HEK293T (cell line): Measurements from ENCODE around the gene LNX2.

ENCODE experiments used
- CTCF ChIA-PET: fragments of 350-600 bp; formaldehyde crosslinking; extraction: SDS; loops from one replicate; lab custom pipeline; 2021; ENCODE audit warnings: antibody characterized with exemption, inconsistent platforms; lab: Yijun Ruan, JAX
- POLR2A ChIA-PET: fragments of 350-600 bp; formaldehyde crosslinking; extraction: SDS; loops from one replicate; lab custom pipeline; 2020; ENCODE audit warnings: antibody characterized with exemption, inconsistent platforms; lab: Yijun Ruan, JAX
- DNase-seq: peaks from one replicate; pipeline ENCODE4 v3.0.0; 2012; ENCODE audit warnings: mixed read lengths; ENCODE audit errors: extremely low spot score
- ARNT ChIP-seq: fragments of 450-650 bp; IDR thresholded peaks from 2 replicates; pipeline ENCODE4 v1.6.1; 2017; ENCODE audit warnings: mild to moderate bottlenecking
- BHLHE40 ChIP-seq: fragments of 450-650 bp; IDR thresholded peaks from 2 replicates; pipeline ENCODE4 v1.6.1; 2016; ENCODE audit warnings: mild to moderate bottlenecking, moderate library complexity, borderline replicate concordance
- CTBP1 ChIP-seq: fragments of 450-650 bp; IDR thresholded peaks from 2 replicates; pipeline ENCODE4 v1.6.1; 2016; ENCODE audit warnings: borderline replicate concordance
- ELF4 ChIP-seq: fragments of 450-650 bp; IDR thresholded peaks from 2 replicates; pipeline ENCODE4 v1.6.1; 2017; ENCODE audit warnings: antibody characterized with exemption
- FOXA1 ChIP-seq: fragments of 450-650 bp; IDR thresholded peaks from 2 replicates; pipeline ENCODE4 v1.6.1; 2016; ENCODE audit warnings: mild to moderate bottlenecking
- FOXK2 ChIP-seq: fragments of 450-650 bp; IDR thresholded peaks from 2 replicates; pipeline ENCODE4 v1.6.1; 2016; ENCODE audit warnings: mild to moderate bottlenecking
- FOXM1 ChIP-seq: fragments of 450-650 bp; IDR thresholded peaks from 2 replicates; pipeline ENCODE4 v1.6.1; 2017; ENCODE audit warnings: mild to moderate bottlenecking, borderline replicate concordance
- HDGF ChIP-seq: fragments of 450-650 bp; IDR thresholded peaks from 2 replicates; pipeline ENCODE4 v1.6.1; 2017; ENCODE audit warnings: antibody characterized with exemption, borderline replicate concordance
- L3MBTL2 ChIP-seq: fragments of 450-650 bp; conservative IDR thresholded peaks from 2 replicates; pipeline ENCODE4 v1.6.1; 2016; ENCODE audit warnings: mild to moderate bottlenecking
- LEF1 ChIP-seq: fragments of 450-650 bp; IDR thresholded peaks from 2 replicates; pipeline ENCODE4 v1.6.1; 2017; ENCODE audit warnings: mild to moderate bottlenecking, borderline replicate concordance
- NFRKB ChIP-seq: fragments of 450-650 bp; IDR thresholded peaks from 2 replicates; pipeline ENCODE4 v1.6.1; 2016; ENCODE audit warnings: mild to moderate bottlenecking, moderate library complexity
- SP1 ChIP-seq: fragments of 450-650 bp; IDR thresholded peaks from 2 replicates; pipeline ENCODE4 v1.6.1; 2017
- SUZ12 ChIP-seq: fragments of 450-650 bp; IDR thresholded peaks from 2 replicates; pipeline ENCODE4 v1.6.1; 2016; ENCODE audit warnings: mild to moderate bottlenecking
- TARDBP ChIP-seq: fragments of 450-650 bp; IDR thresholded peaks from 2 replicates; pipeline ENCODE4 v1.6.1; 2016
- ZNF384 ChIP-seq: fragments of 450-650 bp; IDR thresholded peaks from 2 replicates; pipeline ENCODE4 v1.6.1; 2016
- TF ChIP-seq, protein P1 (sequence below): fragments of 450-650 bp; IDR thresholded peaks from 2 replicates; pipeline ENCODE4 v1.6.1; 2016

Gene LNX2

DNA sequence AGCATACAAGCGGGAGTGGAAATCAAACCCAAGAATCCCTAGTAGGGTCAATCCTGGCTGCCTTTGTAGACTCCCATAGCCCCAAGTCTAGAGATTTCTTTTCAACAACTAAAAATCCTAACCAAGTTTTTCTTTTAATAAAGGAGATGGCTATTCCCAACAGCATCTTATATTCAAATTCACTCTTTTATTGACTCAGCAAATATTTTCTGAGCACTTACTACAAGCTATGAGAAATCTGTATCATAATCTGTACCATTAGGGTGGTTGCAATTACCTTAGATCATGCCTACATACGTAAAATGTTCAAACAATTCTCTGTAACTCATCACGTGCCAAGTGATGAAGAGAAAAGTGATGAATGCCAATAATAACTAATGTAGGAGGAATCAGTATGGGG lies 54.5 kb downstream of the LNX2 start:
- TF ChIP-seq SP1: no peak
- TF ChIP-seq L3MBTL2: no peak
- no peak for TF ChIP-seq TARDBP
- TF ChIP-seq LEF1: no peak
- TF ChIP-seq FOXA1: no peak
- TF ChIP-seq SUZ12: no peak
- TF ChIP-seq ARNT: no peak
- no peak for TF ChIP-seq NFRKB
- TF ChIP-seq FOXK2: no peak
- TF ChIP-seq HDGF: no peak
- no peak for TF ChIP-seq ZNF384
- TF ChIP-seq CTBP1: no peak
- TF ChIP-seq FOXM1: no peak
- no peak for TF ChIP-seq ELF4
- no peak for TF ChIP-seq BHLHE40
- TF ChIP-seq, protein P1, sequence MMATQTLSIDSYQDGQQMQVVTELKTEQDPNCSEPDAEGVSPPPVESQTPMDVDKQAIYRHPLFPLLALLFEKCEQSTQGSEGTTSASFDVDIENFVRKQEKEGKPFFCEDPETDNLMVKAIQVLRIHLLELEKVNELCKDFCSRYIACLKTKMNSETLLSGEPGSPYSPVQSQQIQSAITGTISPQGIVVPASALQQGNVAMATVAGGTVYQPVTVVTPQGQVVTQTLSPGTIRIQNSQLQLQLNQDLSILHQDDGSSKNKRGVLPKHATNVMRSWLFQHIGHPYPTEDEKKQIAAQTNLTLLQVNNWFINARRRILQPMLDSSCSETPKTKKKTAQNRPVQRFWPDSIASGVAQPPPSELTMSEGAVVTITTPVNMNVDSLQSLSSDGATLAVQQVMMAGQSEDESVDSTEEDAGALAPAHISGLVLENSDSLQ: no peak
- no peak for DNase-seq
- CTCF ChIA-PET: no interaction called here
- POLR2A ChIA-PET: no interaction called here

DNA sequence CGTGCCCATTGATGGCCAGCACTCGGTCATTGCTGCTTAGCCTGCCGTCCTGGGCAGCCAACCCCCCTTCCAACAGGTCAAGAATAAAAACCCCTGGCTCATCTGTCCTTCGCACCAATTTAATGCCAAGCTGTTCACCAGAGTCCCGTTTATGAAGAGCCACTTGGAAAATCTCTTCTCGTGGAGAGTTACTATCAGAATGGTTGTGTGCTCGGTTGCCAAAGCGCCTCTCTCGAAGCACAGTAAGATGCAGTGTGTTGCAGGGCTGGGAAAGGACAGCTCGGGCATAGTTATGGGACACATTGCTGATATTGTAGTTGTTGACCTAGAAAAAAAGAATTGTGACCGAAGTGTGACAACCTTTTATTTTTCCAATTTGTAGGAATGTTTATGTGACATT lies 57.9 kb downstream of the LNX2 start:
- no peak for DNase-seq
- TF ChIP-seq BHLHE40: no peak
- TF ChIP-seq NFRKB: no peak
- no peak for TF ChIP-seq SP1
- no peak for TF ChIP-seq HDGF
- TF ChIP-seq L3MBTL2: no peak
- no peak for TF ChIP-seq CTBP1
- TF ChIP-seq FOXK2: no peak
- no peak for TF ChIP-seq FOXA1
- no peak for TF ChIP-seq LEF1
- no peak for TF ChIP-seq ARNT
- POLR2A ChIA-PET: no interaction called here
- CTCF ChIA-PET: no interaction called here

DNA sequence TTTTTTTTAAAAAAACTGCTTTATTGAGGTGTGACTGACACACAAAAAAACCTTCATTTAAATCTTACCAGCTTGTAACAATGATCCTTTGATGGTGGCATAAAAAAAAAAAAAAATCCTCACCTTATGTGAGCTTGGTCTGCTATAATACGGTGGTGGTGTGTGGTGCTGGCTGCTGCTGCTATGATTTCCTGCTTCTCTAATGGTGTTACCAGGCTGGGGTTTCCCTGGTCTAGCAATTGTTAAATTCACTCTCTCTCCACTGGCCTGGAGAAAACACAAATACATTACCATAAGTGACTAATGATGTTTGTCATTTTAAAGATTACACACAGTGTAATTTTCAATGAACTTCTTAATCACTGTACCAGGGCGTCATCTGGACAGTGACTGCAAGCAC lies 60.6 kb downstream of the LNX2 start:
- TF ChIP-seq LEF1: no peak
- CTCF ChIA-PET: no interaction called here
- DNase-seq: no peak
- POLR2A ChIA-PET: no interaction called here

DNA sequence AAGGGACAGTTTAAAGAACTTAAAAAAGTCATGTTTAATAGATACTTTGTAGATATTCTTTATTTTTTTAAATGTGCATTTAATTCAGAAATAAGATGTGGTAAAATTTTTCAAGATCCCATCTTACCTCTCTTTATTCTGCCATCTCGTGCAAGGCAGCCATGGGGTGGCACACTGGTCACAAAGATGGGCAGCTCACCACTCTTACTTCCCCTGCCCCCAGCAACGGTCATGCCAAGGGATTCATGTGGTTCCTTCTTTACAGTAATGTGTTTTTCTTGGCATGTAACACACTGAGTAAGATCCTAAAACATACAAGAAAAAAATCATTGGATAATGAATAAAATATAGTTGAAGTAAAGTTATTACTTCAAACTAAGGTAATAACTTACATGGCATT lies 64.2 kb downstream of the LNX2 start:
- POLR2A ChIA-PET: no interaction called here
- DNase-seq: no peak
- TF ChIP-seq BHLHE40 (no peak), FOXM1 (no peak), FOXA1 (no peak), SUZ12 (no peak), CTBP1 (no peak), FOXK2 (no peak), ZNF384 (no peak), NFRKB (no peak), ARNT (no peak), HDGF (no peak), ELF4 (no peak), LEF1 (no peak), TARDBP (no peak), SP1 (no peak), L3MBTL2 (no peak)
- TF ChIP-seq, protein P1: no peak
- CTCF ChIA-PET: no interaction called here

DNA sequence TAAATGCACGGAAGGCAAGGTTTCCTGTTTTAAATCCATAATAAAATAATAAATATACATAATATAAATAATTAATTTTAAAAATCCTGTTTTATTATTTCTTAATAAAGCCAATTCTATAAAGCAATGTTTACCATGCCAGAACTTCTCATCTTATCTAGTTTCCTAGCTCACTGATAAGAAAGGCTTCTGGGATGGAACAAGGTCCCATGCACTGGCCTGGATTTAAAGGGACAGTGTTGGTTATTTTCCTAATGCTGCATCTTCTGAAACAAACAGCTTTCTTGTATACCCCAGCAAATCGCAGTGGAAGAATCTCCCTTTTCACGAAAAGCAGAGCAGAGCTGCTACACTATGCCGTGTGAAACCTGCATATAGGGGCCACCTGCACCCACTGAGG lies 68.8 kb downstream of the LNX2 start:
- POLR2A ChIA-PET: interaction anchor here (0.9 kb wide), 1 partner anchor 69 kb away, joined by 7 read pairs; the partner anchor contains the start of gene LNX2
- CTCF ChIA-PET: no interaction called here
- DNase-seq: no peak
- TF ChIP-seq BHLHE40 (no peak), FOXA1 (no peak), SUZ12 (no peak), SP1 (no peak), NFRKB (no peak), CTBP1 (no peak), ELF4 (no peak), TARDBP (no peak), ARNT (no peak)

DNA sequence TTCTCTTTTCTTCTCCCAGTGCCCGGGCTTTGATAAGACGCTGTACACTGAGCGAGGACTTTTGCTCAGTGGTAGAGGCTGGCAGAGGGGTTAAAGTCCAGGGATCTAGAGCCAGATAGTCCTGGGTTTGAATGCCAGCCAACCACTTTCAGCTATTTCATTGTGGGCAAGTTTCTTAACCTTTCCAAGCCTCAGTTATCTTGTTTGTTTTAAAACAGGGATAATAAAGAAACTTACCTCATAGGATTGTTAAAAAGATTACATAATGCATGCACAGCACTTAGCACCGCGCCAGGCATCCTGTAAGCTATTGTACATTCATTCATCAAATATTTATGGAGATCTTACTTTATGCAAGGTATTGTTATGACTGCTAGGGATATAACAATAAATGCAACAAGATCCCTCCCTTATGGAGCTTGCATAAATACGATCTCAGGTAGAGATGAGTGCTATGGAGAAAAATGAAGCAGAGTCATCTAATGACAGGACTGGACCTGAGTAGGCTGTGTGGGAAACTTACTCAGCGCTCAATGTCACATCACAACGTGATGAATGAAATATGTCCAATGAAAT lies 70.8 kb downstream of the LNX2 start:
- ChIA-PET CTCF (interaction anchor here (0.5 to 0.7 kb wide), 2 partner anchors 8 to 103 kb away, joined by 3 to 4 read pairs; no protein-coding TSS in a partner anchor), POLR2A (no interaction called here)
- no peak for TF ChIP-seq ZNF384
- no peak for DNase-seq

DNA sequence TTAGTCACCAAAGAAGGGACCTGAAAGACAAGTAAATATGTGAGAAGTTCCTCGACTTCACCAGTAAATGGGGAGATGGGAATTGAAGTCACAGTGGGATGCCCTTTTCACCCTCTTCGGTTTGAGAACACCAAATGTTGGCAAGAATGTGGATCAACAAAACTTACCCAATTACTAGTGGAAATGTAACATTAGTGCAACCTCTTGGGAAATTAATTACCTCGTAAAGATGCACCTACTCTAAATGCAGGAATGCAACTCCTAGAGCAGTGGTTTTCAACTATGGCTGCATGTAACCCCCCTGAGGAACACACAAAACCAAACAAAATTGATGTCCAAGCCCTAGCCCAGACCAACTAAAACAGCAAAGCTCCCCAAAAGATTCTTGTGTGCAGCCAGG lies 78.1 kb downstream of the LNX2 start:
- TF ChIP-seq BHLHE40: no peak
- TF ChIP-seq, protein P1: no peak
- no peak for TF ChIP-seq ZNF384
- no peak for TF ChIP-seq ELF4
- TF ChIP-seq LEF1: no peak
- no peak for TF ChIP-seq L3MBTL2
- TF ChIP-seq ARNT: no peak
- no peak for TF ChIP-seq FOXM1
- no peak for TF ChIP-seq SP1
- TF ChIP-seq FOXK2: no peak
- TF ChIP-seq HDGF: no peak
- no peak for TF ChIP-seq NFRKB
- TF ChIP-seq FOXA1: no peak
- TF ChIP-seq CTBP1: no peak
- no peak for TF ChIP-seq TARDBP
- ChIA-PET POLR2A (no interaction called here), CTCF (no interaction called here)
- DNase-seq: no peak
